ENCODE results near the gene PRDM16. TPM values are rescaled to one million over a fixed set of nuclear protein-coding genes. Genes with fewer than 3 reads are reported as not detected.

The PRDM16 gene
- total and polyA plus RNA-seq, 2 donors (not counting 1 experiment from before 2014, with no cell fraction given): 0.03 to 0.12 TPM

GRCh38 chr1:3244025-3244926, 175.3 kb downstream of the PRDM16 start:
- CTCF ChIA-PET: no interaction called here
- H3K4me3 Mint-ChIP-seq: no peak overlapping the region
- POLR2A ChIA-PET: no interaction called here

More at GRCh38 chr1:3244025-3244926, 175.3 kb downstream of the PRDM16 start:
- no peak overlapping the region for H3K27ac Mint-ChIP-seq
- Histone ChIP-seq H2AFZ (ENCODE audit: insufficient read depth, low read depth, low read length, poor library complexity, severe bottlenecking) (no peak overlapping the region), H3K4me1 (ENCODE audit: control insufficient read depth in 2 of 2, insufficient read depth in 2 of 2, low read length in 2 of 2) (no peaks in the 10 kb centered on the region), H3K4me2 (replicated peaks; ENCODE audit: low read depth, low read length, poor library complexity, severe bottlenecking) (no peak overlapping the region), H3K27ac (ENCODE audit: low read length in 2 of 2) (no peak overlapping the region), H3K4me3 (ENCODE audit: control extremely low read depth in 1 of 5, extremely low read depth in 1 of 5, insufficient read depth in 1 of 5, low read depth in 2 of 5, low read length in 4 of 5) (no peak overlapping the region), H3K79me2 (ENCODE audit: control insufficient read depth, insufficient read depth, low read length) (no peaks in the 10 kb centered on the region), H3K9me3 (ENCODE audit: control extremely low read depth in 1 of 3, control insufficient read depth in 2 of 3, insufficient read depth in 1 of 3, low read length in 2 of 3) (peaks cover 0 to 6% (median 0%) of the 10 kb centered on the region in 3 donors), H3K9ac (ENCODE audit: low read length) (no peak overlapping the region), H3K36me3 (replicated peaks in 1 of 2; ENCODE audit: control extremely low read depth in 1 of 2, control insufficient read depth in 1 of 2, extremely low read depth in 1 of 2, insufficient read depth in 2 of 2, low read length in 1 of 2) (no peaks in the 10 kb centered on the region), H4K20me1 (ENCODE audit: control insufficient read depth, insufficient read depth, low read length, poor library complexity, severe bottlenecking) (no peaks in the 10 kb centered on the region), H3K27me3 (replicated peaks in 1 of 4; ENCODE audit: control extremely low read depth in 1 of 4, control insufficient read depth in 3 of 4, insufficient read depth in 4 of 4, low read length in 3 of 4) (no peaks in the 10 kb centered on the region)
- no peaks in the 10 kb centered on the region for H3K4me1 Mint-ChIP-seq
- no peak for ATAC-seq (ENCODE audit: low read depth)
- 96% methylated on average over 35 of the region's 37 CpGs for WGBS (ENCODE audit: insufficient coverage)
- TF ChIP-seq EZH2 (IDR thresholded peaks at IDR 0.05; ENCODE audit: borderline replicate concordance, insufficient read depth, low read depth, low read length, poor library complexity, severe bottlenecking) (no peak), CTCF (IDR thresholded peaks at IDR 0.05) (no peak)
- H3K9me3 Mint-ChIP-seq (ENCODE audit: insufficient read depth): no peaks in the 10 kb centered on the region
- H3K27me3 Mint-ChIP-seq: peaks cover 9% of the 10 kb centered on the region
- intact Hi-C loops (cut with micrococcal nuclease): no loop called here
- no peak for DNase-seq
